K562 (cell line): ENCODE measurements around the gene FHIP2A. TPM values are rescaled to one million over a fixed set of nuclear protein-coding genes. Genes with fewer than 3 reads are reported as not detected.

Source experiments
- ATAC-seq: fragments of 200-7000 bp; cut with Tn5 transposase; 3 replicates; pipeline ENCODE4 v1.9.1; 2020; ENCODE audit warnings: moderate library complexity
- BruUV-seq: library from RNA; stranded (reverse); fragments of 400-500 nt; replicated peaks from 2 replicates; lab custom pipeline; 2021; lab: Mats Ljungman, UMichigan
- CTCF ChIA-PET: fragments of 300-600 bp; formaldehyde crosslinking; extraction: SDS; loops from one replicate; lab custom pipeline; 2021; ENCODE audit warnings: low intra/inter-chr PET ratio; lab: Yijun Ruan, JAX
- POLR2A ChIA-PET: fragments of 300-600, 350-650 bp; sonication (Branson Sonifier 250); formaldehyde crosslinking; extraction: SDS; loops from one replicate; lab custom pipeline; 2021; ENCODE audit warnings: antibody characterized with exemption, inconsistent platforms; lab: Yijun Ruan, JAX
- DNase-seq, 4 experiments: peaks; one replicate each; pipeline versions ENCODE4 v3.0.0 to v3.0.0-alpha.2; 2011 to 2018; ENCODE audit warnings: low spot score in 3 of 4, mixed read lengths in 3 of 4; ENCODE audit errors: extremely low read depth in 1 of 4
- FAIRE-seq: peaks from 2 replicates; lab custom pipeline; 2011; peaks lifted over from hg19 to GRCh38; lab: Jason Lieb, UNC
- H2AFZ ChIP-seq: 2 replicates; pipeline ENCODE4 v1.6.0; 2011; ENCODE audit warnings: low read depth, low read length, control low read depth, inconsistent platforms
- H3K27ac ChIP-seq: fragments of 200-600 bp; 3 replicates; pipeline ENCODE4 v1.8.0; 2011; ENCODE audit warnings: low read depth, mild to moderate bottlenecking, control low read depth, inconsistent platforms, low read length, moderate library complexity, mixed read lengths; ENCODE audit errors: extremely low read depth
- H3K27me3 ChIP-seq, 2 experiments: fragments of 300-600 bp in 1 of 2; 2 replicates in 1 of 2; 3 replicates in 1 of 2; pipeline versions ENCODE4 v1.6.0 to v1.8.0; 2011; ENCODE audit warnings: inconsistent platforms in 2 of 2, low read length in 2 of 2, mild to moderate bottlenecking in 1 of 2, mixed read lengths in 1 of 2, moderate library complexity in 1 of 2; ENCODE audit not compliant: control insufficient read depth in 2 of 2, insufficient read depth in 2 of 2
- H3K36me3 ChIP-seq: fragments of 300-600 bp; 3 replicates; pipeline ENCODE4 v1.8.0; 2011; ENCODE audit warnings: mild to moderate bottlenecking, low read length, inconsistent platforms; ENCODE audit not compliant: control insufficient read depth, insufficient read depth
- H3K4me1 ChIP-seq, 2 experiments: fragments of 200-600 bp in 1 of 2; replicated peaks in 1 of 2; 2 replicates in 1 of 2; 3 replicates in 1 of 2; pipeline versions ENCODE4 v1.5.1 to v1.8.0; 2011; ENCODE audit warnings: inconsistent platforms in 2 of 2, low read length in 2 of 2, mild to moderate bottlenecking in 1 of 2, mixed read lengths in 1 of 2, moderate library complexity in 1 of 2; ENCODE audit not compliant: control insufficient read depth in 2 of 2, insufficient read depth in 2 of 2
- H3K4me2 ChIP-seq: 2 replicates; pipeline ENCODE4 v1.6.1; 2011; ENCODE audit warnings: low read length, control low read depth, inconsistent platforms, mixed read lengths; ENCODE audit not compliant: insufficient read depth
- H3K4me3 ChIP-seq: fragments of 200-600 bp; sonication (generic), shearing (Covaris generic); 2 replicates; pipeline ENCODE4 v1.5.1; 2016; ENCODE audit warnings: control low read depth, inconsistent platforms
- H3K79me2 ChIP-seq: fragments of 200-600 bp; 3 replicates; pipeline ENCODE4 v1.8.0; 2011; ENCODE audit warnings: low read length, inconsistent platforms; ENCODE audit not compliant: control insufficient read depth, insufficient read depth
- H3K9ac ChIP-seq, 2 experiments: 2 replicates each; pipeline versions ENCODE4 v1.6.0 to v1.6.1; 2011; ENCODE audit warnings: low read depth in 2 of 2, low read length in 2 of 2, control low read depth in 1 of 2, inconsistent platforms in 1 of 2, mild to moderate bottlenecking in 1 of 2, mixed read lengths in 1 of 2; ENCODE audit not compliant: insufficient read depth in 1 of 2
- H3K9me1 ChIP-seq: one replicate; pipeline ENCODE4 v1.6.0; 2011; ENCODE audit warnings: inconsistent platforms, mild to moderate bottlenecking, low read length, moderate library complexity; ENCODE audit not compliant: control insufficient read depth, insufficient read depth
- H3K9me3 ChIP-seq: replicated peaks from 2 replicates; pipeline ENCODE4 v1.5.1; 2011; ENCODE audit warnings: low read depth, low read length, inconsistent platforms; ENCODE audit not compliant: control insufficient read depth, insufficient read depth
- H4K20me1 ChIP-seq: replicated peaks from 2 replicates; pipeline ENCODE4 v1.6.1; 2011; ENCODE audit warnings: low read length, inconsistent platforms, mixed read lengths; ENCODE audit not compliant: control insufficient read depth, insufficient read depth
- CBX3 ChIP-seq, 2 experiments: IDR thresholded peaks; 1 replicate in 1 of 2; 2 replicates in 1 of 2; pipeline ENCODE4 v1.6.1; 2012; ENCODE audit warnings: inconsistent platforms in 2 of 2, low read length in 2 of 2, borderline replicate concordance in 1 of 2, control low read depth in 1 of 2
- COPS2 ChIP-seq: fragments of 450-650 bp; conservative IDR thresholded peaks from 2 replicates; pipeline ENCODE4 v1.6.1; 2016; ENCODE audit warnings: mild to moderate bottlenecking, moderate library complexity
- EWSR1 ChIP-seq: fragments of 450-650 bp; IDR thresholded peaks from 2 replicates; pipeline ENCODE4 v1.6.1; 2018; ENCODE audit warnings: borderline replicate concordance, mild to moderate bottlenecking, low read depth, moderate library complexity; ENCODE audit not compliant: partially characterized antibody
- EZH2 ChIP-seq: IDR thresholded peaks from 2 replicates; pipeline ENCODE4 v1.6.1; 2012; ENCODE audit warnings: low read depth, mild to moderate bottlenecking, inconsistent platforms, low read length, borderline replicate concordance
- HMGN3 ChIP-seq: IDR thresholded peaks from 2 replicates; pipeline ENCODE4 v1.6.1; 2011; ENCODE audit warnings: borderline replicate concordance, low read depth, mild to moderate bottlenecking, mixed read lengths, low read length; ENCODE audit not compliant: insufficient read length; ENCODE audit errors: extremely low read depth
- SNIP1 ChIP-seq: fragments of 450-650 bp; IDR thresholded peaks from 2 replicates; pipeline ENCODE4 v1.7.1; 2017; ENCODE audit warnings: low read depth, mild to moderate bottlenecking
- ZNF253 ChIP-seq: fragments of 250-450 bp; sonication (Bioruptor Pico); conservative IDR thresholded peaks from 2 replicates; pipeline ENCODE4 v1.6.1; 2021; ENCODE audit warnings: mild to moderate bottlenecking
- ZNF384 ChIP-seq: IDR thresholded peaks from 2 replicates; pipeline ENCODE4 v1.6.1; 2012; ENCODE audit warnings: low read depth, low read length, improper control_type of control experiment
- WGBS: fragments of 100-300 bp; shearing (Covaris generic); methylation state at CpG from one replicate; pipeline ENCODE4 v1.1.6; 2016; ENCODE audit warnings: low coverage, mixed read lengths; ENCODE audit not compliant: insufficient coverage; ENCODE audit errors: missing lambda C conversion rate; 5-methylcytosine and 5-hydroxymethylcytosine counted together
- in situ Hi-C: fragments of 300-500 bp; cut with MboI; formaldehyde crosslinking; loops from 4 replicates; pipeline ENCODE4 v1.15.0; 2018; ENCODE audit warnings: inconsistent platforms, mixed read lengths
- intact Hi-C: fragments of 100-400 bp; cut with micrococcal nuclease; formaldehyde crosslinking; loops from 2 replicates; pipeline ENCODE4 v1.14.2; 2022
- polyA plus RNA-seq, 8 experiments: library from polyadenylated mRNA; depleted of rRNA in 4 of 8; stranded (reverse) in 5 of 8; unstranded in 3 of 8; fragments of >200 nt; fragmentation: Nextera tagmentation in 2 of 8; fragmentation: Illumina TruSeq in 1 of 8; extraction: Ambion mirVana in 2 of 8; extraction: Trizol in 1 of 8; gene quantifications; 2 replicates each; pipeline versions ENCODE4 v1.2.1 to v1.2.3, GENCODE V29; 2011 to 2014; ENCODE audit warnings: inconsistent platforms in 1 of 8, missing spikeins in 1 of 8
- total RNA-seq, 7 experiments: library from RNA; depleted of rRNA in 6 of 7; stranded (reverse); fragments of >200 nt in 6 of 7; fragmentation: Illumina TruSeq in 2 of 7; extraction: Trizol in 2 of 7; gene quantifications; 2 replicates each; pipeline versions ENCODE4 v1.2.1 to v1.2.3, GENCODE V29; 2011 to 2021; ENCODE audit warnings: low replicate concordance in 1 of 7
- TF ChIP-seq, protein P1 (sequence below), 2 experiments: fragments of 450-650 bp; formaldehyde crosslinking in 1 of 2; IDR thresholded peaks; 2 replicates each; pipeline versions ENCODE4 v1.4.0 to v1.6.1; 2014 to 2020; ENCODE audit warnings: mild to moderate bottlenecking in 2 of 2, borderline replicate concordance in 1 of 2, low read depth in 1 of 2
- TF ChIP-seq, protein P2 (sequence below): fragments of 250-450 bp; sonication (Bioruptor Pico); IDR thresholded peaks from 2 replicates; pipeline ENCODE4 v1.8.0; 2021; ENCODE audit warnings: borderline replicate concordance, mild to moderate bottlenecking, moderate library complexity; ENCODE audit not compliant: poor library complexity, severe bottlenecking
- TF ChIP-seq, protein P3 (sequence below): IDR thresholded peaks from 2 replicates; pipeline ENCODE4 v1.6.1; 2011; ENCODE audit warnings: borderline replicate concordance, low read depth, mild to moderate bottlenecking, moderate library complexity, low read length; ENCODE audit not compliant: insufficient read depth, poor library complexity, severe bottlenecking

Gene FHIP2A
- total and polyA plus RNA-seq, 9 of the 15 experiments (the other 6 are each of a cell fraction or from before 2014, with no cell fraction given) = 1.5 to 7.4 (median 3.3) TPM

DNA sequence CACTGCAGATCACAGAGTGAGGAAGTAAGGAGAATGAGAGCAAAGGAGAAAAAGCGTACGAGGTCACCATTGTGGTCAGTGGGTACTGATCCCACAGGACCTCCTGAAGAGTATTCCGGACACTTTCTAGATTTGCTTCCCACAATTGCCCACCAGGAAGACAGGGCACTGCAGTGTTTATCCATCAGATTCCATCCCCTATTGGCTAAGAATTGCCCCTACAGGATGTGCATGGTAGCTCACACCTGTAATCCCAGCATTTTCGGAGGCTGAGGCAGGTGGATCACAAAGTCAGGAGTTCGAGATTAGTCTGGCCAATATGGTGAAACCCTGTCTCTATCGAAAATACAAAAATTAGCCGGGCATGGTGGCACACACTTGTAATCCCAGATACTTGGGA, 5.3 kb upstream of the FHIP2A start:
- Histone ChIP-seq H3K9me1 (no peaks in the 10 kb centered on the region), H3K9ac (no peak overlapping the region), H3K4me1 (no peaks in the 10 kb centered on the region), H4K20me1 (no peaks in the 10 kb centered on the region), H3K79me2 (no peaks in the 10 kb centered on the region), H3K4me3 (no peak overlapping the region), H3K36me3 (no peaks in the 10 kb centered on the region), H3K9me3 (no peaks in the 10 kb centered on the region), H3K4me2 (no peak overlapping the region), H2AFZ (no peak overlapping the region), H3K27ac (no peak overlapping the region), H3K27me3 (peaks cover 0 to 11% of the 10 kb centered on the region in 2 experiments; a peak in 1 of 5 replicates)
- DNase-seq (no peak), FAIRE-seq (no peak), ATAC-seq (no peak)
- ChIA-PET POLR2A (no interaction called here), CTCF (no interaction called here)
- 5% methylated on average over 7 of the region's 7 CpGs for WGBS
- no TSS peak for BruUV-seq
- intact Hi-C loops (no loop called here), in situ Hi-C loops (no loop called here)
- TF ChIP-seq EZH2 (no peak), ZNF253 (no peak), SNIP1 (no peak), ZNF384 (no peak), EWSR1 (no peak), COPS2 (no peak), CBX3 (IDR thresholded peaks at IDR 0.05; ENCODE audit: borderline replicate concordance in 1 of 2, low read length in 2 of 2) (no peak), HMGN3 (no peak)
- TF ChIP-seq, protein P1, sequence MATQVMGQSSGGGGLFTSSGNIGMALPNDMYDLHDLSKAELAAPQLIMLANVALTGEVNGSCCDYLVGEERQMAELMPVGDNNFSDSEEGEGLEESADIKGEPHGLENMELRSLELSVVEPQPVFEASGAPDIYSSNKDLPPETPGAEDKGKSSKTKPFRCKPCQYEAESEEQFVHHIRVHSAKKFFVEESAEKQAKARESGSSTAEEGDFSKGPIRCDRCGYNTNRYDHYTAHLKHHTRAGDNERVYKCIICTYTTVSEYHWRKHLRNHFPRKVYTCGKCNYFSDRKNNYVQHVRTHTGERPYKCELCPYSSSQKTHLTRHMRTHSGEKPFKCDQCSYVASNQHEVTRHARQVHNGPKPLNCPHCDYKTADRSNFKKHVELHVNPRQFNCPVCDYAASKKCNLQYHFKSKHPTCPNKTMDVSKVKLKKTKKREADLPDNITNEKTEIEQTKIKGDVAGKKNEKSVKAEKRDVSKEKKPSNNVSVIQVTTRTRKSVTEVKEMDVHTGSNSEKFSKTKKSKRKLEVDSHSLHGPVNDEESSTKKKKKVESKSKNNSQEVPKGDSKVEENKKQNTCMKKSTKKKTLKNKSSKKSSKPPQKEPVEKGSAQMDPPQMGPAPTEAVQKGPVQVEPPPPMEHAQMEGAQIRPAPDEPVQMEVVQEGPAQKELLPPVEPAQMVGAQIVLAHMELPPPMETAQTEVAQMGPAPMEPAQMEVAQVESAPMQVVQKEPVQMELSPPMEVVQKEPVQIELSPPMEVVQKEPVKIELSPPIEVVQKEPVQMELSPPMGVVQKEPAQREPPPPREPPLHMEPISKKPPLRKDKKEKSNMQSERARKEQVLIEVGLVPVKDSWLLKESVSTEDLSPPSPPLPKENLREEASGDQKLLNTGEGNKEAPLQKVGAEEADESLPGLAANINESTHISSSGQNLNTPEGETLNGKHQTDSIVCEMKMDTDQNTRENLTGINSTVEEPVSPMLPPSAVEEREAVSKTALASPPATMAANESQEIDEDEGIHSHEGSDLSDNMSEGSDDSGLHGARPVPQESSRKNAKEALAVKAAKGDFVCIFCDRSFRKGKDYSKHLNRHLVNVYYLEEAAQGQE (IDR thresholded peaks at IDR 0.05; ENCODE audit: borderline replicate concordance) = no peak
- TF ChIP-seq, protein P1 (CRISPR knock-in tag; IDR thresholded peaks at IDR 0.05; ENCODE audit: low read depth) = no peak
- TF ChIP-seq, protein P2, sequence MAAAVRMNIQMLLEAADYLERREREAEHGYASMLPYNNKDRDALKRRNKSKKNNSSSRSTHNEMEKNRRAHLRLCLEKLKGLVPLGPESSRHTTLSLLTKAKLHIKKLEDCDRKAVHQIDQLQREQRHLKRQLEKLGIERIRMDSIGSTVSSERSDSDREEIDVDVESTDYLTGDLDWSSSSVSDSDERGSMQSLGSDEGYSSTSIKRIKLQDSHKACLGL (CRISPR knock-in tag) = no peak
- TF ChIP-seq, protein P3, sequence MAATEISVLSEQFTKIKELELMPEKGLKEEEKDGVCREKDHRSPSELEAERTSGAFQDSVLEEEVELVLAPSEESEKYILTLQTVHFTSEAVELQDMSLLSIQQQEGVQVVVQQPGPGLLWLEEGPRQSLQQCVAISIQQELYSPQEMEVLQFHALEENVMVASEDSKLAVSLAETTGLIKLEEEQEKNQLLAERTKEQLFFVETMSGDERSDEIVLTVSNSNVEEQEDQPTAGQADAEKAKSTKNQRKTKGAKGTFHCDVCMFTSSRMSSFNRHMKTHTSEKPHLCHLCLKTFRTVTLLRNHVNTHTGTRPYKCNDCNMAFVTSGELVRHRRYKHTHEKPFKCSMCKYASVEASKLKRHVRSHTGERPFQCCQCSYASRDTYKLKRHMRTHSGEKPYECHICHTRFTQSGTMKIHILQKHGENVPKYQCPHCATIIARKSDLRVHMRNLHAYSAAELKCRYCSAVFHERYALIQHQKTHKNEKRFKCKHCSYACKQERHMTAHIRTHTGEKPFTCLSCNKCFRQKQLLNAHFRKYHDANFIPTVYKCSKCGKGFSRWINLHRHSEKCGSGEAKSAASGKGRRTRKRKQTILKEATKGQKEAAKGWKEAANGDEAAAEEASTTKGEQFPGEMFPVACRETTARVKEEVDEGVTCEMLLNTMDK = no peak
